ENCODE measurements around the gene LRMDA. TPM values are rescaled to one million over a fixed set of nuclear protein-coding genes. Genes with fewer than 3 reads are reported as not detected.

Gene LRMDA
- total RNA-seq, 1 donor: under 0.01 TPM

DNA sequence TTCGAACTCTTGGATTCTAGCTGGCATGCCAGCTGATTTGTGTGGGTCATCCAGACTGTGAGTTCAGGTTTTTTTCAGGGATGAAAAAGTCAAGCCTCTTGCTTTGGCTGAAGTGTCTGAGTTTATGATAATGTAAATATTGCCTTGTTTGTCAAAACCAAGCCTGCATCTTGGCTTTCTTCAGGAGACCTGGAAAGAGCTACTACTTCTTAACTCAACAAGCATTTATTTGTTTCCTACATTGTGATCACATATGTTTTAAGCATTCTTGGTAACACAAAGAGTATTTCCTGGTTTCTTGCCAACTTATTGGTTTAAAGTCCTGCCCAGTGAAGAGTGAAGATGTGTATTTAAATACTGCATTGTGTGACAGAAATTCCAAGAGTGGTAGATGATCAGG is 407.1 kb downstream of the LRMDA start:
- H3K4me3 ChIP-seq (ENCODE audit: low read depth, low read length): no peak overlapping the region
- TF ChIP-seq, protein P1, sequence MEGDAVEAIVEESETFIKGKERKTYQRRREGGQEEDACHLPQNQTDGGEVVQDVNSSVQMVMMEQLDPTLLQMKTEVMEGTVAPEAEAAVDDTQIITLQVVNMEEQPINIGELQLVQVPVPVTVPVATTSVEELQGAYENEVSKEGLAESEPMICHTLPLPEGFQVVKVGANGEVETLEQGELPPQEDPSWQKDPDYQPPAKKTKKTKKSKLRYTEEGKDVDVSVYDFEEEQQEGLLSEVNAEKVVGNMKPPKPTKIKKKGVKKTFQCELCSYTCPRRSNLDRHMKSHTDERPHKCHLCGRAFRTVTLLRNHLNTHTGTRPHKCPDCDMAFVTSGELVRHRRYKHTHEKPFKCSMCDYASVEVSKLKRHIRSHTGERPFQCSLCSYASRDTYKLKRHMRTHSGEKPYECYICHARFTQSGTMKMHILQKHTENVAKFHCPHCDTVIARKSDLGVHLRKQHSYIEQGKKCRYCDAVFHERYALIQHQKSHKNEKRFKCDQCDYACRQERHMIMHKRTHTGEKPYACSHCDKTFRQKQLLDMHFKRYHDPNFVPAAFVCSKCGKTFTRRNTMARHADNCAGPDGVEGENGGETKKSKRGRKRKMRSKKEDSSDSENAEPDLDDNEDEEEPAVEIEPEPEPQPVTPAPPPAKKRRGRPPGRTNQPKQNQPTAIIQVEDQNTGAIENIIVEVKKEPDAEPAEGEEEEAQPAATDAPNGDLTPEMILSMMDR (IDR thresholded peaks at IDR 0.05; ENCODE audit: insufficient read depth, low read depth, low read length): no peak
- no peak for DNase-seq (ENCODE audit: low read depth)

DNA sequence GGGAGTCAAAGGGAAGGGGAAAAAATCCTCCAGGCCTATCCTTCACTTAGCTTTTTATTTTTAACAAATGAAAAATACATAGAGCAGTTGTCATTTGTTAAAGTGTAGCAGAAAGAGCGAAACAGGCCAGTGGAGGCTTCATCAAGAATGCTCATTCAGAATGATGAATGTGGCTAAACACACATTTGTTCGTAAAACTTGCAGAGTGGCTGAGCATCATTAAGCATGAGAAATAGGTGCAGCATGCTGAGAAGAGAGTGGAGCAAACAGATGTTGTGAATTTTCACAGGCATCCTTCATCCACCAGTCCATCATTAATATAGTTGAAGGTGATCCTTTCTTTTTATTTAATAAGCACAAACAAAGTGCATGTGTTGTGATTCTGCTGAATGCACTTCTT is 407.6 kb downstream of the LRMDA start:
- H3K4me3 ChIP-seq (ENCODE audit: low read depth, low read length): no peak overlapping the region
- DNase-seq (ENCODE audit: low read depth): no peak
- TF ChIP-seq, protein P1 (IDR thresholded peaks at IDR 0.05; ENCODE audit: insufficient read depth, low read depth, low read length): no peak

DNA sequence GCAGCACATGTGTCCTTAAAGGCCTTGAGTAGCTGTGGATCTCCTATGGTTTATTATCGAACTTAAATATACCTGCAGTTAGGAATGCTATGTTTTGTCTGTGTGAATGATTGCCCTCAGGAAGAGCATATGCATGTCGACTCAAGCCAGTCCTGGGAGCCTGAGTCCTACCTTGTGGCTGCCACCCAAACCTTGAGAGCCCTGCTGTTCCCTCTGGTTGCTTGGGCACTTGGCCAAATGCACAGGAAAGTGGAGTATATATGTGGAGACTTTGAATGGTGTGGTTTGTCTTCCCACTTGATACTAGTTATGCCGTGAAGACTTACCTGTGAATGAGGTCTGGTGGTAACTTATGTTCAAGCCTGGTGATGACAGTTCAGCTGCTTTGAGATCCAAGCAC is 409.8 kb downstream of the LRMDA start:
- DNase-seq (ENCODE audit: low read depth): no peak
- TF ChIP-seq, protein P1 (IDR thresholded peaks at IDR 0.05; ENCODE audit: insufficient read depth, low read depth, low read length): no peak
- H3K4me3 ChIP-seq (ENCODE audit: low read depth, low read length): no peak overlapping the region

DNA sequence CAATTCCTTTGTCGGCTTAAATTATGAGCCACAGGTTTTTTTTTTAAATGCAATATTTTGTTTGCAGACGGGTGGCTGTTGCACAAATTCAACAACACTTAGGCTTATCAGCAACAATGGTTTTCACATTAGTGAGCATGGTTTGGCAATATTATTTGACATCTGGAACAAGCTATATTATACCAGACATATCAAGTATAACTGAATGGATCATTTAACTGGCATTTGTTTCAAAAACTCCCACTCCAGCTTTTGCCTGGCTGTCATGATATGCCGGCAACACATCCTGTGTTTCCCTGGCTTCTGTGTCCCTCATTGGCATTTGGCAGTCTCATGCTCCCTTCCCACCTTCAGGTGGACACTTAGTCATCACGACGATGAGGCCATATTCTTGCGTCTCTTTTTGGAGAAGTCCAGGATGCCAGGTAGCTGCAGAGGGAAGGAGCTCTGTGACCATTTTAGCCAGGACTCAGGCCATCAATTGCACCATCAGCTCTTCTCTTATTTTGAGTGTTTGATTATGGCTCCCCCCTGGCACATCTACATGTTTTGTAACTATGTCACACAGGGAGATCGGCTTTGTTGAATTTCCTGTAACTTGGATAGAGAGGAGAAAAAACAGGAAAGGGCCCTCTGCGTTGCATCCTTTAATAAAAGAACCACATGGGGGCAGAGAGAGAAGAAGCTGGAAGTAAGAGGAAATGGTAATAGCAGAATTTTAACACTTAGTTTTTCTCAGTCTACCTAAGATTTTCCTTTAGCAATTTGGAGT is 413.9 kb downstream of the LRMDA start:
- TF ChIP-seq, protein P1 (IDR thresholded peaks at IDR 0.05; ENCODE audit: insufficient read depth, low read depth, low read length): no peak
- DNase-seq (ENCODE audit: low read depth): no peak

DNA sequence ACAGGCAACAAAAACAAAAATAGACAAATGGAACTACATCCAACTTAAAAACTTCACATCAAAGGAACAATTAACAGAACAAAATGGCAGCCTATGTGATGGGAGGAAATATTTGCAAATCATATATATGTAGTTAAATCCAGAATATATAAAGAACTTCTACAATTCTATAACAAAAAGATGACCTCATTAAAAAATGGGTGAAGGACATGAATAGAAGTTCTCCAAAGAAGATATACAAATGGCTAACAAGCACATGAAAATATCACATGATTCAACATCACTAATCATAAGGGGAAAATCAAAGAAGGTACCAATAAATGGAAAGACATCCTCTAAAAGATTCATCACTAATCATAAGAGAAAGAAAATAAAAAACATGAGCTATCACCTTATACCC is 416.1 kb downstream of the LRMDA start:
- no peak overlapping the region for H3K4me3 ChIP-seq (ENCODE audit: low read depth, low read length)
- TF ChIP-seq, protein P1 (IDR thresholded peaks at IDR 0.05; ENCODE audit: insufficient read depth, low read depth, low read length): no peak
- no peak for DNase-seq (ENCODE audit: low read depth)

More for the DNA sequence above, 413.9 kb downstream of the LRMDA start:
- no peak overlapping the region for H3K4me3 ChIP-seq (ENCODE audit: low read depth, low read length)

GRCh38 chr10:75851580-75852345 is 420.3 kb downstream of the LRMDA start:
- TF ChIP-seq, protein P1 (IDR thresholded peaks at IDR 0.05; ENCODE audit: insufficient read depth, low read depth, low read length): no peak
- no peak overlapping the region for H3K4me3 ChIP-seq (ENCODE audit: low read depth, low read length)
- DNase-seq (ENCODE audit: low read depth): no peak

All from fibroblast of villous mesenchyme (primary cell).